ENCODE measurements around the gene EEF1A1.

DNA sequence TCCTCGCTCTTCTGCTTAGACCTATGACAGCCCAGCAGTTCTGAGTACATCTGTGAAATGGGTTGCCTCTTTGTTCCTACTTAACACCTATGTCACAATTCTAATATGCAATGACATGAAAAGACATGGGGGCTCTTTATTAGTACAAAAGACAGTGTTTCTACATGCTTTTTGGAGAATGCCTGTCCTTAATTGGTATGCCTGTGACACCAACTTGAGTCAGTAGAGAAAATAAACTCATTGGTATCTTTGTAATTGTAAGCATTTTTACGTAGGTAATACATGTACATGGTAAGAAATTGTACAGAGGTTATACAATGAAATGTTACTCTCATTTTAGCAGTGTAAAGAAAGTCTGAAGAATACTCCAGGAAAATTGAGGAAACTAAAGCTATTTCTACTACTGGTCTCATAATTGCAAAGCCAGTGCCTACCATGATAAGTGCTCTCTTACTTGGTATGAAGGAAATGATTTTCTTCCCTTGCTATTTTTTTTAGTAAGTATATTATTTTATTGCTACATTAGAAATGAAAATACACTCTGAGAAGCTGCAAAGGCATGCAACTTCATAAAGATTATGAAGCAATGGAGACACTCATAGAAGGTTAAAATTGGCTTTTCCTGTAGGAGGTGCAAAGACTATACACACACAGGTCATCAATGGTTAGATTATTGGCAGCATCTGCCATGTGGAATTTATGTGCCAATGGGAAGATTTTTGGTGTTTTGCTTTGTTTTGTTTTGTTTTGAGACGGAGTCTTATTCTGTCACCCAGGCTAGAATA, 4.9 kb upstream of the EEF1A1 start:
- TF ChIP-seq, protein P1, sequence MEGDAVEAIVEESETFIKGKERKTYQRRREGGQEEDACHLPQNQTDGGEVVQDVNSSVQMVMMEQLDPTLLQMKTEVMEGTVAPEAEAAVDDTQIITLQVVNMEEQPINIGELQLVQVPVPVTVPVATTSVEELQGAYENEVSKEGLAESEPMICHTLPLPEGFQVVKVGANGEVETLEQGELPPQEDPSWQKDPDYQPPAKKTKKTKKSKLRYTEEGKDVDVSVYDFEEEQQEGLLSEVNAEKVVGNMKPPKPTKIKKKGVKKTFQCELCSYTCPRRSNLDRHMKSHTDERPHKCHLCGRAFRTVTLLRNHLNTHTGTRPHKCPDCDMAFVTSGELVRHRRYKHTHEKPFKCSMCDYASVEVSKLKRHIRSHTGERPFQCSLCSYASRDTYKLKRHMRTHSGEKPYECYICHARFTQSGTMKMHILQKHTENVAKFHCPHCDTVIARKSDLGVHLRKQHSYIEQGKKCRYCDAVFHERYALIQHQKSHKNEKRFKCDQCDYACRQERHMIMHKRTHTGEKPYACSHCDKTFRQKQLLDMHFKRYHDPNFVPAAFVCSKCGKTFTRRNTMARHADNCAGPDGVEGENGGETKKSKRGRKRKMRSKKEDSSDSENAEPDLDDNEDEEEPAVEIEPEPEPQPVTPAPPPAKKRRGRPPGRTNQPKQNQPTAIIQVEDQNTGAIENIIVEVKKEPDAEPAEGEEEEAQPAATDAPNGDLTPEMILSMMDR (IDR thresholded peaks at IDR 0.05) = no peak
- TF ChIP-seq EP300 (IDR thresholded peaks at IDR 0.05) = no peak

All from ovary (tissue), 3 donors.